K562 (cell line): Measurements from ENCODE around the gene FKBP2. TPM values are rescaled to one million over a fixed set of nuclear protein-coding genes. Genes with fewer than 3 reads are reported as not detected.

Source experiments
- BMI1 ChIP-seq: fragments of 150-350 bp; IDR thresholded peaks from 2 replicates; pipeline ENCODE4 v1.6.1; 2014; ENCODE audit warnings: low read length
- CHD4 ChIP-seq: fragments of 200-600 bp; sonication (generic); IDR thresholded peaks from 3 replicates; pipeline ENCODE4 v1.6.1; 2012; ENCODE audit warnings: low read depth, mild to moderate bottlenecking, mixed read lengths, low read length, inconsistent platforms; ENCODE audit not compliant: insufficient read depth, insufficient replicate concordance, poor library complexity, severe bottlenecking
- CLOCK ChIP-seq: fragments of 250-450 bp; sonication (Bioruptor Pico); IDR thresholded peaks from 2 replicates; pipeline ENCODE4 v1.4.0; 2020; ENCODE audit warnings: mild to moderate bottlenecking, moderate library complexity, borderline replicate concordance
- E2F4 ChIP-seq: sonication (generic); formaldehyde crosslinking; IDR thresholded peaks from 2 replicates; pipeline ENCODE4 v1.8.0; 2022; ENCODE audit warnings: mild to moderate bottlenecking, low read depth, missing genetic modification reagents
- ESRRB ChIP-seq: fragments of 250-450 bp; sonication (Bioruptor Pico); IDR thresholded peaks from 2 replicates; pipeline ENCODE4 v1.5.0; 2020; ENCODE audit warnings: mild to moderate bottlenecking, moderate library complexity, borderline replicate concordance
- FOXA3 ChIP-seq, 2 experiments: fragments of 450-650 bp in 1 of 2; sonication (generic) in 1 of 2; formaldehyde crosslinking; IDR thresholded peaks in 1 of 2; conservative IDR thresholded peaks in 1 of 2; 2 replicates each; pipeline versions ENCODE4 v1.4.0 to v1.8.0; 2020 to 2022; ENCODE audit warnings: mild to moderate bottlenecking in 2 of 2, missing genetic modification reagents in 1 of 2
- GTF2B ChIP-seq: IDR thresholded peaks from 2 replicates; pipeline ENCODE4 v1.6.1; 2011; ENCODE audit not compliant: insufficient read length; ENCODE audit errors: extremely low read depth
- KHSRP ChIP-seq: fragments of 450-650 bp; IDR thresholded peaks from 2 replicates; pipeline ENCODE4 v1.6.1; 2017
- KLF1 ChIP-seq: fragments of 450-650 bp; IDR thresholded peaks from 2 replicates; pipeline ENCODE4 v1.6.1; 2016; ENCODE audit warnings: missing genetic modification characterization, missing compliant biosample characterization
- L3MBTL2 ChIP-seq: fragments of 450-650 bp; IDR thresholded peaks from 2 replicates; pipeline ENCODE4 v1.6.1; 2016; ENCODE audit warnings: mild to moderate bottlenecking, moderate library complexity
- MCM3 ChIP-seq: fragments of 450-650 bp; IDR thresholded peaks from 2 replicates; pipeline ENCODE4 v1.6.1; 2016
- MYNN ChIP-seq, 2 experiments: sonication (generic); formaldehyde crosslinking in 1 of 2; IDR thresholded peaks; 2 replicates each; pipeline versions ENCODE4 v1.5.0 to v1.6.1; 2016 to 2020; ENCODE audit warnings: antibody characterized with exemption in 1 of 2, missing genetic modification reagents in 1 of 2
- NCOR1 ChIP-seq: fragments of 450-650 bp; IDR thresholded peaks from 2 replicates; pipeline ENCODE4 v1.6.1; 2016; ENCODE audit warnings: mild to moderate bottlenecking, moderate library complexity
- POLR2AphosphoS2 ChIP-seq: IDR thresholded peaks from 2 replicates; pipeline ENCODE4 v1.6.1; 2012; ENCODE audit warnings: low read length, improper control_type of control experiment
- PURB ChIP-seq: sonication (generic); formaldehyde crosslinking; IDR thresholded peaks from 2 replicates; pipeline ENCODE4 v1.9.0; 2021; ENCODE audit warnings: low read depth, mild to moderate bottlenecking, missing genetic modification reagents
- RBFOX2 ChIP-seq: fragments of 200-400 bp; formaldehyde crosslinking; IDR thresholded peaks from 2 replicates; pipeline ENCODE4 v1.6.1; 2017; ENCODE audit warnings: low read depth, mild to moderate bottlenecking, low read length, moderate library complexity
- RBM14 ChIP-seq: fragments of 200-400 bp; formaldehyde crosslinking; IDR thresholded peaks from 2 replicates; pipeline ENCODE4 v1.6.1; 2018; ENCODE audit warnings: low read depth, mild to moderate bottlenecking, low read length, moderate library complexity, borderline replicate concordance; ENCODE audit not compliant: insufficient read depth
- SNRNP70 ChIP-seq: fragments of 200-400 bp; formaldehyde crosslinking; optimal IDR thresholded peaks from 2 replicates; pipeline ENCODE3; 2017; ENCODE audit warnings: low read depth, low read length
- USF1 ChIP-seq: sonication (generic); formaldehyde crosslinking; IDR thresholded peaks from 2 replicates; pipeline ENCODE4 v1.9.0; 2022; ENCODE audit warnings: mild to moderate bottlenecking, missing genetic modification reagents
- USF2 ChIP-seq: sonication (generic); formaldehyde crosslinking; IDR thresholded peaks from 2 replicates; pipeline ENCODE4 v1.5.0; 2020; ENCODE audit warnings: missing genetic modification reagents
- ZNF316 ChIP-seq: fragments of 450-650 bp; IDR thresholded peaks from 2 replicates; pipeline ENCODE4 v1.6.1; 2016
- ZNF561 ChIP-seq: fragments of 450-650 bp; formaldehyde crosslinking; conservative IDR thresholded peaks from 2 replicates; pipeline ENCODE4 v1.4.0; 2020; ENCODE audit warnings: mild to moderate bottlenecking, moderate library complexity
- polyA plus RNA-seq, 8 experiments: library from polyadenylated mRNA; depleted of rRNA in 4 of 8; stranded (reverse) in 5 of 8; unstranded in 3 of 8; fragments of >200 nt; fragmentation: Nextera tagmentation in 2 of 8; fragmentation: Illumina TruSeq in 1 of 8; extraction: Ambion mirVana in 2 of 8; extraction: Trizol in 1 of 8; gene quantifications; 2 replicates each; pipeline versions ENCODE4 v1.2.1 to v1.2.3, GENCODE V29; 2011 to 2014; ENCODE audit warnings: inconsistent platforms in 1 of 8, missing spikeins in 1 of 8
- total RNA-seq, 7 experiments: library from RNA; depleted of rRNA in 6 of 7; stranded (reverse); fragments of >200 nt in 6 of 7; fragmentation: Illumina TruSeq in 2 of 7; extraction: Trizol in 2 of 7; gene quantifications; 2 replicates each; pipeline versions ENCODE4 v1.2.1 to v1.2.3, GENCODE V29; 2011 to 2021; ENCODE audit warnings: low replicate concordance in 1 of 7

FKBP2 gene
- total and polyA plus RNA-seq, 9 of the 15 experiments (the other 6 are each of a cell fraction or from before 2014, with no cell fraction given) = 3.5 to 151 (median 58.1) TPM

- TF ChIP-seq CLOCK (CRISPR knock-in tag) (no peak), KLF1 (tag) (0 out of 2 replicates have a peak, but pooled peaks have one; percentile 10), USF1 (CRISPR knock-in tag) (peak; percentile 5; the same call in 1 of the 2 replicates), RBM14 (no peak), PURB (no peak), ZNF561 (CRISPR knock-in tag) (no peak), USF2 (CRISPR knock-in tag) (no peak), POLR2AphosphoS2 (no peak; the same call in 1 of the 2 replicates), BMI1 (no peak), FOXA3 (CRISPR knock-in tag; conservative IDR thresholded peaks at IDR 0.05 in 1 of 2, IDR thresholded peaks at IDR 0.05 in 1 of 2) (no peak), ESRRB (no peak), GTF2B (peak; percentile 97), MCM3 (no peak), RBFOX2 (peak; percentile 87), NCOR1 (no peak), L3MBTL2 (peak; percentile 68), SNRNP70 (no peak), E2F4 (CRISPR knock-in tag) (no peak), CHD4 (no peak), MYNN (IDR thresholded peaks at IDR 0.05) (no peak), MYNN (CRISPR knock-in tag; IDR thresholded peaks at IDR 0.05) (no peak), ZNF316 (no peak), KHSRP (no peak)
Measured at GRCh38 chr11:64284962-64285884, 44.3 kb downstream of the FKBP2 start, which contains the start of gene GPR137 (continued).
